Epithelial cell of esophagus (primary cell): Measurements from ENCODE around the gene MRTFB.

Source experiments
- DNase-seq: peaks from one replicate; pipeline ENCODE4 v3.0.0; 2010; ENCODE audit warnings: low read depth
- H3K4me3 ChIP-seq: 2 replicates; pipeline ENCODE4 v1.5.1; 2011; ENCODE audit warnings: mild to moderate bottlenecking, low read length, control low read depth
- TF ChIP-seq, protein P1 (sequence below): IDR thresholded peaks from 2 replicates; pipeline ENCODE4 v1.5.1; 2011; ENCODE audit warnings: low read depth, mild to moderate bottlenecking, low read length, control low read depth, inconsistent platforms; ENCODE audit not compliant: insufficient read depth; ENCODE audit errors: missing control alignments

MRTFB gene

DNA sequence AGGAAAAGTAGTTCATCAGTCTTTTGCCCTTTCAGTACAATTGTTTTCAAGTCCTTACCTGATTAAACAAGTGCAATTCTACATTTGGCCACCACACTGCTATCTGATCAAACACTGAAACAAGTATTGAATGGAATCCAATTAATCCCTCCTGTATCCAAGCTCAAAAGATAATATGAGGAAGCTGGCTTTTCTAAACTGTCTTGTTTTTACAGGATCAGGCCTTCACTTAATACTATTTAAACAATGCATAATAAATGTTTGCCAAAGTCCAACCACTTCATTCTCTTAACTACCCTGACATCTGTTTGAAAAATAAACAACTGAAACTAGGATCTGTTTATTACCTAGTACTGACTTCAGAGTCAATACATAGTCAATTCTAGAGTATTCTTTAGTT lies 131.6 kb downstream of the MRTFB start:
- H3K4me3 ChIP-seq, result no peak overlapping the region
- peak; percentile 25 for DNase-seq
- TF ChIP-seq, protein P1, sequence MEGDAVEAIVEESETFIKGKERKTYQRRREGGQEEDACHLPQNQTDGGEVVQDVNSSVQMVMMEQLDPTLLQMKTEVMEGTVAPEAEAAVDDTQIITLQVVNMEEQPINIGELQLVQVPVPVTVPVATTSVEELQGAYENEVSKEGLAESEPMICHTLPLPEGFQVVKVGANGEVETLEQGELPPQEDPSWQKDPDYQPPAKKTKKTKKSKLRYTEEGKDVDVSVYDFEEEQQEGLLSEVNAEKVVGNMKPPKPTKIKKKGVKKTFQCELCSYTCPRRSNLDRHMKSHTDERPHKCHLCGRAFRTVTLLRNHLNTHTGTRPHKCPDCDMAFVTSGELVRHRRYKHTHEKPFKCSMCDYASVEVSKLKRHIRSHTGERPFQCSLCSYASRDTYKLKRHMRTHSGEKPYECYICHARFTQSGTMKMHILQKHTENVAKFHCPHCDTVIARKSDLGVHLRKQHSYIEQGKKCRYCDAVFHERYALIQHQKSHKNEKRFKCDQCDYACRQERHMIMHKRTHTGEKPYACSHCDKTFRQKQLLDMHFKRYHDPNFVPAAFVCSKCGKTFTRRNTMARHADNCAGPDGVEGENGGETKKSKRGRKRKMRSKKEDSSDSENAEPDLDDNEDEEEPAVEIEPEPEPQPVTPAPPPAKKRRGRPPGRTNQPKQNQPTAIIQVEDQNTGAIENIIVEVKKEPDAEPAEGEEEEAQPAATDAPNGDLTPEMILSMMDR, result peak; percentile 39

DNA sequence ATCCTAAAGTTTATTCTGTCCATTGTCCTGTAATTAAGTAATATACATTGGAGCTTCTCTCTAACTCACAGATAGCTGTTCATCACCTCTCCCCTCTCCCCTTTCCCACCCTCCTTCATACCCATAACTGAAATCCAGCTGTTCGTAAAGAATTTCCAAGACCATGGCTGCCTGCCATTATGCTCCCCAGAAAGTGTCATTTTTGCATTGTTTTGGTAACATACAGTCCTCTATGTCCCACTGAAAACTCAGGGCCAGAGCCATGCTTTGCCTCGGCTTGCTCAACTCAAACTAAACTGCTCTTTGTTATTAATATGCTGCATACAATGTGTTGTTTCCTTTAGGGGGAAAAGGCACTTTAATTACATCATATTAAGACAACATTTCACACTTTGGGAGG lies 132.0 kb downstream of the MRTFB start:
- no peak for DNase-seq

DNA sequence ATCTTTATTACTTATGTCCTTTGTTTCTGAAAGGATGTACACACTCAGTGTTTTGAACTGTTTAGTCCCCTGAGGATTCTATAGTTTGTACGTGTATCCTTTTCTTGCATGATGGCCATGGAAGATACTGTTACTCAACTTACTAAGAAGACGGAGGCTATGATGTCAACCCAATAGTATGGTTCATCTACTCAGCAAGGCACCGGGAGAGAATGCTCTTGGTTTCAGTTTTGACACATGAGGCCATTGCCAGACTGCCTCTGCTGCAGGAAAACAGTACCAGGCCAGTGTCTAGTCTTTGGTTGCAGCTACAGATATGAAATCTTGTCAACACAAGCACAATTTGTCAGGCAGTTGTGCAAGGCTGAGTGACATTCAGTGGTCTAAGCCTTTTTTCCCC lies 134.5 kb downstream of the MRTFB start:
- no peak overlapping the region for H3K4me3 ChIP-seq
- DNase-seq, result no peak
- TF ChIP-seq, protein P1, result no peak

More for the DNA sequence above, 132.0 kb downstream of the MRTFB start:
- TF ChIP-seq, protein P1, result no peak
- no peak overlapping the region for H3K4me3 ChIP-seq

DNA sequence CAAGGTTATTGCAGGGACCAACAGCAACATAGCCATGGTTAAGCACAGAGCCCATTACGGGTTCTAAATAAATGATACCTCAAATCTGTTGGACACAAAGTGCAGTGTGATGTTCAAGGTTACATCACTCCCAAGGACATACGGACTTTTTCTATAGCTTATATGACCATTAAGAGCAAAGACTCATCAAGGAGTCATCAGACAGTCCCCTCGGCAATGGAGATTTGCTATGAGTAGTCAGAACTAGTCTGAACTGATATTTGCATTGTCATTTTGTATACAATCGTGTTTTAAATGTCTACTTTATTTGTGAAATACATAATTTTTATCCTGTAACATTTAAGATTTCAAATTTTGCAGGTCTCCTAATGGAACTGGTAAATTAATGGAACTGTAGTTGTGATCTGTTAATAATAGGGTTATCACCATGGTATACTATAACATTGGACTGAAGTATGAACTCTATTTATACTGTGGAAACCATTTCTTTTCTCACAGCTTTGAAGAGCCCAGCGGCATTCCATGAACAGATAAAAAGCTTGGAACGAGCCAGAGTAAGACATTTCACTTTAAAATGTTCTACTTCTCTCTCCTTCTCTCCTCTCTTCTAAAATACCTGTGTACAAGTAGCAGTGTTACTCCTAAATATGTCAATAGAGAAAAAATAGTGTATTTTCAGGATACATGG lies 140.9 kb downstream of the MRTFB start:
- TF ChIP-seq, protein P1, result no peak
- no peak overlapping the region for H3K4me3 ChIP-seq
- peak; percentile 69 for DNase-seq

DNA sequence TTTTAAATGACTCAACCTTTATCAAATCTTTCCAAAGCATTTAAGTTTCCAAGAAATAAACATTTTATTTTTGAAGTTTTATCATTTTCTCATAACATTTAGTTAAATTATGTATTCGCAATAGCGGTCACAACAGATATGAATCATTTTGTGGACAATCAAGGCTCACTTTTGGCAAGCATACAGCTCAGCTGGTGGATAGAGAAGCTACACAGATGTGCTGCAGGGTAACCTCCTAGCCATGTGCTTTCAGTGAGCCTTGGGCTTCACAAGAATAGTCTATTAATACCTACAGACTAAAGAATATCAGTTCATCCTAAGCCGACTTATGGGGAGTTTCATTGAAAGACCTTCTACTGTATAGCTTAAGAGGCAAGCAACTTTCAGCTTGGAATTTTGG lies 144.8 kb downstream of the MRTFB start:
- DNase-seq, result no peak
- no peak overlapping the region for H3K4me3 ChIP-seq
- TF ChIP-seq, protein P1, result no peak

DNA sequence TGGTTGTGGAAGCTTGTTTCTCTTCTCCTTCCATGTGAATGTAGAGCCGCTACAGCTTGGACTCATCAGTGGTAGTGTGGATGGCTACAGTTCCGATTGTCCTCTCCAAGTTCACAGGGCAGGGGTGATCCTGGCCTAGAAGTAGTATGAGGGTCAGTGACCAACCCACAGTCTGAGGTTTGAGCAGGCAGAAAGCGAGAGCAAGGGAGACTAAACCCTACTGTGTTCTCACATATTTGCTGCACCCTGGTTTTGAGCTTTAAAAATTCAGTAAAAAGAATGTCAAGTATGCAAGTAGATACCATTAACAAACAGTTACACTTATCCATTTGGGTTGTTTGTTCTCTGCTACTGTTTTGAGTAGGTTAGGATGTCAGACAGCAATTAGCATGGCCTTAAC lies 148.9 kb downstream of the MRTFB start:
- TF ChIP-seq, protein P1, result no peak
- DNase-seq, result no peak
- H3K4me3 ChIP-seq, result no peak overlapping the region

DNA sequence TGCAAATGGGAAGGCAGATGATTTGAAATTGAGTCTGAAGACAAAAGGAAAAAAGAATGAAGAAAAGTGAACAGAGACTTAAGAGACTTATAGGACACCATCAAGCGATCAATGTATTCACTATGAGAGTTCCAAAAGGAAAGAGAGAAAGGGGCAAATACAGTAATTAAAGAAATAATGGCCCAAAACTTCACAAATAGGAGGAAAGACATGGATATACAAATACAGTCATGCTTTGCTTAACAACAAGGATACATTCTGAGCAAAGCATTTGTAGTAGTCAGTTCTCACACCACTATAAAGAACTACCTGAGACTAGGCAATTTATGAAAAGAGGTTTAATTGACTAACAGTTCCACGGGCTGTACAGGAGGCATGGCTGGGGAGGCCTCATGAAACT lies 152.5 kb downstream of the MRTFB start:
- H3K4me3 ChIP-seq, result no peak overlapping the region
- DNase-seq, result no peak
- TF ChIP-seq, protein P1, result no peak
